HCT116 (cell line): ENCODE measurements around the gene TUB.

ENCODE experiments used
- CEBPB ChIP-seq: IDR thresholded peaks from 2 replicates; pipeline ENCODE4 v1.6.1; 2012; ENCODE audit warnings: low read depth
- CTCF ChIP-seq, 3 experiments: fragments of 200-600 bp in 1 of 3; sonication (generic) in 1 of 3; IDR thresholded peaks in 2 of 3; conservative IDR thresholded peaks in 1 of 3; 2 replicates each; pipeline ENCODE4 v1.5.1; 2012 to 2017; ENCODE audit warnings: low read depth in 2 of 3, low read length in 2 of 3, antibody characterized with exemption in 1 of 3, borderline replicate concordance in 1 of 3, control low read depth in 1 of 3, mild to moderate bottlenecking in 1 of 3, mixed read lengths in 1 of 3, mixed run types in 1 of 3, moderate library complexity in 1 of 3; ENCODE audit not compliant: insufficient read depth in 1 of 3
- POLR2A ChIP-seq: IDR thresholded peaks from 2 replicates; pipeline ENCODE4 v1.7.0; 2011; ENCODE audit warnings: borderline replicate concordance; ENCODE audit not compliant: insufficient read depth, insufficient read length; ENCODE audit errors: extremely low read depth
- POLR2AphosphoS5 ChIP-seq: IDR thresholded peaks from 2 replicates; pipeline ENCODE4 v1.6.1; 2011; ENCODE audit warnings: mild to moderate bottlenecking, low read depth, low read length, moderate library complexity
- YY1 ChIP-seq: IDR thresholded peaks from 2 replicates; pipeline ENCODE4 v1.6.1; 2011; ENCODE audit warnings: low read length, low read depth, moderate library complexity, mild to moderate bottlenecking; ENCODE audit not compliant: insufficient replicate concordance; ENCODE audit errors: extremely low read depth
- TF ChIP-seq, protein P1 (sequence below): IDR thresholded peaks from 2 replicates; pipeline ENCODE4 v1.6.1; 2011; ENCODE audit warnings: mild to moderate bottlenecking, low read length, moderate library complexity; ENCODE audit not compliant: insufficient replicate concordance; ENCODE audit errors: extremely low read depth

GRCh38 chr11:8095806-8096522 is 15.0 kb downstream of the TUB start:
- TF ChIP-seq POLR2A, result no peak
- no peak for TF ChIP-seq CTCF (IDR thresholded peaks at IDR 0.05 in 2 of 3, conservative IDR thresholded peaks at IDR 0.05 in 1 of 3; ENCODE audit: borderline replicate concordance in 1 of 3, insufficient read depth in 1 of 3, low read depth in 2 of 3, low read length in 2 of 3)
- no peak for TF ChIP-seq YY1
- TF ChIP-seq CEBPB, result no peak
- TF ChIP-seq POLR2AphosphoS5, result no peak
- TF ChIP-seq, protein P1, sequence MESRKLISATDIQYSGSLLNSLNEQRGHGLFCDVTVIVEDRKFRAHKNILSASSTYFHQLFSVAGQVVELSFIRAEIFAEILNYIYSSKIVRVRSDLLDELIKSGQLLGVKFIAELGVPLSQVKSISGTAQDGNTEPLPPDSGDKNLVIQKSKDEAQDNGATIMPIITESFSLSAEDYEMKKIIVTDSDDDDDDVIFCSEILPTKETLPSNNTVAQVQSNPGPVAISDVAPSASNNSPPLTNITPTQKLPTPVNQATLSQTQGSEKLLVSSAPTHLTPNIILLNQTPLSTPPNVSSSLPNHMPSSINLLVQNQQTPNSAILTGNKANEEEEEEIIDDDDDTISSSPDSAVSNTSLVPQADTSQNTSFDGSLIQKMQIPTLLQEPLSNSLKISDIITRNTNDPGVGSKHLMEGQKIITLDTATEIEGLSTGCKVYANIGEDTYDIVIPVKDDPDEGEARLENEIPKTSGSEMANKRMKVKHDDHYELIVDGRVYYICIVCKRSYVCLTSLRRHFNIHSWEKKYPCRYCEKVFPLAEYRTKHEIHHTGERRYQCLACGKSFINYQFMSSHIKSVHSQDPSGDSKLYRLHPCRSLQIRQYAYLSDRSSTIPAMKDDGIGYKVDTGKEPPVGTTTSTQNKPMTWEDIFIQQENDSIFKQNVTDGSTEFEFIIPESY, result no peak
